GM12878 (cell line): Measurements from ENCODE around the gene NPAS4. TPM values are rescaled to one million over a fixed set of nuclear protein-coding genes. Genes with fewer than 3 reads are reported as not detected.
A peak's percentile ranks its signal among the peaks of the same experiment; 100 is the strongest.

Experiments
- ATF3 ChIP-seq: IDR thresholded peaks from 2 replicates; pipeline ENCODE4 v1.6.1; 2011; ENCODE audit warnings: low read depth, mild to moderate bottlenecking, low read length, moderate library complexity, borderline replicate concordance; ENCODE audit errors: extremely low read depth
- BACH1 ChIP-seq: fragments of 450-650 bp; IDR thresholded peaks from 2 replicates; pipeline ENCODE4 v1.6.1; 2017; ENCODE audit warnings: mild to moderate bottlenecking, borderline replicate concordance
- CREB1 ChIP-seq: IDR thresholded peaks from 2 replicates; pipeline ENCODE4 v1.6.1; 2012; ENCODE audit warnings: low read depth, mild to moderate bottlenecking, inconsistent platforms
- DPF2 ChIP-seq: fragments of 450-650 bp; IDR thresholded peaks from 2 replicates; pipeline ENCODE4 v1.6.1; 2017; ENCODE audit warnings: mild to moderate bottlenecking
- ESRRA ChIP-seq: IDR thresholded peaks from 2 replicates; pipeline ENCODE4 v1.6.1; 2012; ENCODE audit warnings: mild to moderate bottlenecking, low read length, improper control_type of control experiment
- MEF2B ChIP-seq: fragments of 450-650 bp; IDR thresholded peaks from 2 replicates; pipeline ENCODE4 v1.6.1; 2018; ENCODE audit warnings: mild to moderate bottlenecking, moderate library complexity; ENCODE audit not compliant: partially characterized antibody, poor library complexity, severe bottlenecking
- NR2F1 ChIP-seq: fragments of 450-650 bp; conservative IDR thresholded peaks from 2 replicates; pipeline ENCODE4 v1.6.1; 2017; ENCODE audit warnings: mild to moderate bottlenecking
- RB1 ChIP-seq: fragments of 450-650 bp; formaldehyde crosslinking; IDR thresholded peaks from 2 replicates; pipeline ENCODE4 v1.6.1; 2017; ENCODE audit warnings: mild to moderate bottlenecking, borderline replicate concordance
- RUNX3 ChIP-seq: IDR thresholded peaks from 2 replicates; pipeline ENCODE4 v1.6.1; 2012; ENCODE audit warnings: low read length, inconsistent platforms
- SIN3A ChIP-seq: IDR thresholded peaks from 2 replicates; pipeline ENCODE4 v1.6.1; 2012; ENCODE audit warnings: low read depth, low read length, improper control_type of control experiment
- SREBF1 ChIP-seq: IDR thresholded peaks from 2 replicates; pipeline ENCODE4 v1.6.1; 2012; ENCODE audit warnings: mild to moderate bottlenecking, low read length
- SREBF2 ChIP-seq: IDR thresholded peaks from 2 replicates; pipeline ENCODE4 v1.6.1; 2012; ENCODE audit warnings: mild to moderate bottlenecking, low read length
- SRF ChIP-seq, 2 experiments: IDR thresholded peaks; 2 replicates each; pipeline ENCODE4 v1.6.1; 2011; ENCODE audit warnings: low read depth in 2 of 2, low read length in 2 of 2, mild to moderate bottlenecking in 1 of 2, moderate library complexity in 1 of 2
- YY1 ChIP-seq: IDR thresholded peaks from 2 replicates; pipeline ENCODE4 v1.6.1; 2011; ENCODE audit warnings: low read depth, mild to moderate bottlenecking, low read length
- polyA plus RNA-seq, 11 experiments: library from polyadenylated mRNA; depleted of rRNA in 4 of 11; unstranded in 6 of 11; stranded (reverse) in 5 of 11; fragments of >200 nt; fragmentation: Nextera tagmentation in 4 of 11; fragmentation: Illumina TruSeq in 1 of 11; extraction: Ambion mirVana in 4 of 11; extraction: Trizol in 1 of 11; gene quantifications; 1 replicate in 1 of 11; 2 replicates in 10 of 11; pipeline versions ENCODE4 v1.2.1 to v1.2.3, GENCODE V29; 2011 to 2016; ENCODE audit warnings: inconsistent platforms in 2 of 11, missing spikeins in 2 of 11, low read depth in 1 of 11
- total RNA-seq, 4 experiments: library from RNA; depleted of rRNA in 3 of 4; stranded (reverse); fragments of >200 nt in 3 of 4; fragmentation: Illumina TruSeq in 1 of 4; extraction: Trizol in 1 of 4; gene quantifications; 2 replicates each; pipeline versions ENCODE4 v1.2.1 to v1.2.3, GENCODE V29; 2013 to 2021
- TF ChIP-seq, protein P1 (sequence below): fragments of 450-650 bp; formaldehyde crosslinking; IDR thresholded peaks from 2 replicates; pipeline ENCODE4 v1.4.0; 2020; ENCODE audit warnings: mild to moderate bottlenecking, moderate library complexity
- TF ChIP-seq, protein P2 (sequence below): fragments of 450-650 bp; IDR thresholded peaks from 2 replicates; pipeline ENCODE4 v1.6.1; 2017; ENCODE audit warnings: mild to moderate bottlenecking, moderate library complexity
- TF ChIP-seq, protein P3 (sequence below): IDR thresholded peaks from 2 replicates; pipeline ENCODE4 v1.6.1; 2012; ENCODE audit warnings: low read depth, low read length, improper control_type of control experiment
- TF ChIP-seq, protein P4 (sequence below): fragments of 450-650 bp; conservative IDR thresholded peaks from 2 replicates; pipeline ENCODE4 v1.6.1; 2017; ENCODE audit warnings: mild to moderate bottlenecking, moderate library complexity

The NPAS4 gene
- total and polyA plus RNA-seq, 10 of the 15 experiments (the other 5 are each of a cell fraction or from before 2014, with no cell fraction given) = 0.03 to 0.18 (median 0.06) TPM; not detected in 7

- TF ChIP-seq, protein P1, sequence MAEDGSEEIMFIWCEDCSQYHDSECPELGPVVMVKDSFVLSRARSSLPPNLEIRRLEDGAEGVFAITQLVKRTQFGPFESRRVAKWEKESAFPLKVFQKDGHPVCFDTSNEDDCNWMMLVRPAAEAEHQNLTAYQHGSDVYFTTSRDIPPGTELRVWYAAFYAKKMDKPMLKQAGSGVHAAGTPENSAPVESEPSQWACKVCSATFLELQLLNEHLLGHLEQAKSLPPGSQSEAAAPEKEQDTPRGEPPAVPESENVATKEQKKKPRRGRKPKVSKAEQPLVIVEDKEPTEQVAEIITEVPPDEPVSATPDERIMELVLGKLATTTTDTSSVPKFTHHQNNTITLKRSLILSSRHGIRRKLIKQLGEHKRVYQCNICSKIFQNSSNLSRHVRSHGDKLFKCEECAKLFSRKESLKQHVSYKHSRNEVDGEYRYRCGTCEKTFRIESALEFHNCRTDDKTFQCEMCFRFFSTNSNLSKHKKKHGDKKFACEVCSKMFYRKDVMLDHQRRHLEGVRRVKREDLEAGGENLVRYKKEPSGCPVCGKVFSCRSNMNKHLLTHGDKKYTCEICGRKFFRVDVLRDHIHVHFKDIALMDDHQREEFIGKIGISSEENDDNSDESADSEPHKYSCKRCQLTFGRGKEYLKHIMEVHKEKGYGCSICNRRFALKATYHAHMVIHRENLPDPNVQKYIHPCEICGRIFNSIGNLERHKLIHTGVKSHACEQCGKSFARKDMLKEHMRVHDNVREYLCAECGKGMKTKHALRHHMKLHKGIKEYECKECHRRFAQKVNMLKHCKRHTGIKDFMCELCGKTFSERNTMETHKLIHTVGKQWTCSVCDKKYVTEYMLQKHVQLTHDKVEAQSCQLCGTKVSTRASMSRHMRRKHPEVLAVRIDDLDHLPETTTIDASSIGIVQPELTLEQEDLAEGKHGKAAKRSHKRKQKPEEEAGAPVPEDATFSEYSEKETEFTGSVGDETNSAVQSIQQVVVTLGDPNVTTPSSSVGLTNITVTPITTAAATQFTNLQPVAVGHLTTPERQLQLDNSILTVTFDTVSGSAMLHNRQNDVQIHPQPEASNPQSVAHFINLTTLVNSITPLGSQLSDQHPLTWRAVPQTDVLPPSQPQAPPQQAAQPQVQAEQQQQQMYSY (CRISPR knock-in tag) = no peak
- TF ChIP-seq YY1 = peak; percentile 83
- TF ChIP-seq, protein P2, sequence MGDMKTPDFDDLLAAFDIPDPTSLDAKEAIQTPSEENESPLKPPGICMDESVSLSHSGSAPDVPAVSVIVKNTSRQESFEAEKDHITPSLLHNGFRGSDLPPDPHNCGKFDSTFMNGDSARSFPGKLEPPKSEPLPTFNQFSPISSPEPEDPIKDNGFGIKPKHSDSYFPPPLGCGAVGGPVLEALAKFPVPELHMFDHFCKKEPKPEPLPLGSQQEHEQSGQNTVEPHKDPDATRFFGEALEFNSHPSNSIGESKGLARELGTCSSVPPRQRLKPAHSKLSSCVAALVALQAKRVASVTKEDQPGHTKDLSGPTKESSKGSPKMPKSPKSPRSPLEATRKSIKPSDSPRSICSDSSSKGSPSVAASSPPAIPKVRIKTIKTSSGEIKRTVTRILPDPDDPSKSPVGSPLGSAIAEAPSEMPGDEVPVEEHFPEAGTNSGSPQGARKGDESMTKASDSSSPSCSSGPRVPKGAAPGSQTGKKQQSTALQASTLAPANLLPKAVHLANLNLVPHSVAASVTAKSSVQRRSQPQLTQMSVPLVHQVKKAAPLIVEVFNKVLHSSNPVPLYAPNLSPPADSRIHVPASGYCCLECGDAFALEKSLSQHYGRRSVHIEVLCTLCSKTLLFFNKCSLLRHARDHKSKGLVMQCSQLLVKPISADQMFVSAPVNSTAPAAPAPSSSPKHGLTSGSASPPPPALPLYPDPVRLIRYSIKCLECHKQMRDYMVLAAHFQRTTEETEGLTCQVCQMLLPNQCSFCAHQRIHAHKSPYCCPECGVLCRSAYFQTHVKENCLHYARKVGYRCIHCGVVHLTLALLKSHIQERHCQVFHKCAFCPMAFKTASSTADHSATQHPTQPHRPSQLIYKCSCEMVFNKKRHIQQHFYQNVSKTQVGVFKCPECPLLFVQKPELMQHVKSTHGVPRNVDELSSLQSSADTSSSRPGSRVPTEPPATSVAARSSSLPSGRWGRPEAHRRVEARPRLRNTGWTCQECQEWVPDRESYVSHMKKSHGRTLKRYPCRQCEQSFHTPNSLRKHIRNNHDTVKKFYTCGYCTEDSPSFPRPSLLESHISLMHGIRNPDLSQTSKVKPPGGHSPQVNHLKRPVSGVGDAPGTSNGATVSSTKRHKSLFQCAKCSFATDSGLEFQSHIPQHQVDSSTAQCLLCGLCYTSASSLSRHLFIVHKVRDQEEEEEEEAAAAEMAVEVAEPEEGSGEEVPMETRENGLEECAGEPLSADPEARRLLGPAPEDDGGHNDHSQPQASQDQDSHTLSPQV = peak; percentile 93
- 0 out of 2 replicates have a peak, but pooled peaks have one; percentile 46 for TF ChIP-seq ESRRA
- peak; percentile 73 for TF ChIP-seq RUNX3
- no peak for TF ChIP-seq MEF2B
- peak; percentile 91; the same call in 1 of the 2 replicates for TF ChIP-seq RB1
- peak; percentile 20; the same call in 1 of the 2 replicates for TF ChIP-seq SREBF2
- TF ChIP-seq, protein P3, sequence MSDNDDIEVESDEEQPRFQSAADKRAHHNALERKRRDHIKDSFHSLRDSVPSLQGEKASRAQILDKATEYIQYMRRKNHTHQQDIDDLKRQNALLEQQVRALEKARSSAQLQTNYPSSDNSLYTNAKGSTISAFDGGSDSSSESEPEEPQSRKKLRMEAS = 0 out of 2 replicates have a peak, but pooled peaks have one; percentile 25
- TF ChIP-seq NR2F1 = 0 out of 2 replicates have a peak, but pooled peaks have one; percentile 13
- peak; percentile 29; the same call in 1 of the 2 replicates for TF ChIP-seq DPF2
- TF ChIP-seq BACH1 = no peak
- peak; percentile 33; the same call in 1 of the 2 replicates for TF ChIP-seq SREBF1
- peak in 1 of 2 experiments; percentile 92; a peak in 2 of 4 replicates for TF ChIP-seq SRF (IDR thresholded peaks at IDR 0.05; ENCODE audit: low read depth in 2 of 2, low read length in 2 of 2)
- TF ChIP-seq, protein P4, sequence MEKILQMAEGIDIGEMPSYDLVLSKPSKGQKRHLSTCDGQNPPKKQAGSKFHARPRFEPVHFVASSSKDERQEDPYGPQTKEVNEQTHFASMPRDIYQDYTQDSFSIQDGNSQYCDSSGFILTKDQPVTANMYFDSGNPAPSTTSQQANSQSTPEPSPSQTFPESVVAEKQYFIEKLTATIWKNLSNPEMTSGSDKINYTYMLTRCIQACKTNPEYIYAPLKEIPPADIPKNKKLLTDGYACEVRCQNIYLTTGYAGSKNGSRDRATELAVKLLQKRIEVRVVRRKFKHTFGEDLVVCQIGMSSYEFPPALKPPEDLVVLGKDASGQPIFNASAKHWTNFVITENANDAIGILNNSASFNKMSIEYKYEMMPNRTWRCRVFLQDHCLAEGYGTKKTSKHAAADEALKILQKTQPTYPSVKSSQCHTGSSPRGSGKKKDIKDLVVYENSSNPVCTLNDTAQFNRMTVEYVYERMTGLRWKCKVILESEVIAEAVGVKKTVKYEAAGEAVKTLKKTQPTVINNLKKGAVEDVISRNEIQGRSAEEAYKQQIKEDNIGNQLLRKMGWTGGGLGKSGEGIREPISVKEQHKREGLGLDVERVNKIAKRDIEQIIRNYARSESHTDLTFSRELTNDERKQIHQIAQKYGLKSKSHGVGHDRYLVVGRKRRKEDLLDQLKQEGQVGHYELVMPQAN = peak; percentile 63
- TF ChIP-seq CREB1 = 0 out of 2 replicates have a peak, but pooled peaks have one; percentile 30
- TF ChIP-seq ATF3 = 0 out of 2 replicates have a peak, but pooled peaks have one; percentile 39
- TF ChIP-seq SIN3A = 0 out of 2 replicates have a peak, but pooled peaks have one; percentile 49
These were observed 12.2 kb upstream of the NPAS4 start (continued) for GRCh38 chr11:66408488-66409214.
